CD14-positive monocyte (primary cell): ENCODE data around the gene COTL1. TPM values are rescaled to one million over a fixed set of nuclear protein-coding genes. Genes with fewer than 3 reads are reported as not detected.

Experiments
- DNase-seq, 3 donors: peaks; one replicate each; pipeline ENCODE4 v3.0.0-alpha.2; 2011 to 2022
- H2AFZ ChIP-seq: 2 replicates; pipeline ENCODE4 v1.6.0; 2012; ENCODE audit warnings: mild to moderate bottlenecking, low read depth, low read length, inconsistent platforms; ENCODE audit not compliant: insufficient read depth, poor library complexity, severe bottlenecking
- H3K27ac ChIP-seq, 2 donors: 1 replicate in 1 of 2; 2 replicates in 1 of 2; pipeline ENCODE4 v1.5.1; 2012 to 2013; ENCODE audit warnings: low read length in 2 of 2, control low read depth in 1 of 2, inconsistent platforms in 1 of 2, low read depth in 1 of 2, mild to moderate bottlenecking in 1 of 2
- H3K27me3 ChIP-seq, 2 donors: one replicate each; pipeline versions ENCODE4 v1.6.0 to v1.6.1; 2011 to 2013; ENCODE audit warnings: low read length in 2 of 2; ENCODE audit not compliant: control insufficient read depth in 2 of 2, insufficient read depth in 2 of 2
- H3K36me3 ChIP-seq, 2 donors: replicated peaks in 1 of 2; 1 replicate in 1 of 2; 2 replicates in 1 of 2; pipeline versions ENCODE4 v1.5.1 to v1.6.1; 2012 to 2013; ENCODE audit warnings: low read length in 2 of 2, control low read depth in 1 of 2, inconsistent platforms in 1 of 2, mild to moderate bottlenecking in 1 of 2; ENCODE audit not compliant: insufficient read depth in 2 of 2, control insufficient read depth in 1 of 2
- H3K4me1 ChIP-seq, 2 donors: 1 replicate in 1 of 2; 2 replicates in 1 of 2; pipeline versions ENCODE4 v1.5.1 to v1.6.1; 2012 to 2013; ENCODE audit warnings: low read length in 2 of 2, control low read depth in 1 of 2, inconsistent platforms in 1 of 2, mild to moderate bottlenecking in 1 of 2, moderate library complexity in 1 of 2; ENCODE audit not compliant: insufficient read depth in 2 of 2, control insufficient read depth in 1 of 2
- H3K4me2 ChIP-seq: replicated peaks from 2 replicates; pipeline ENCODE3; 2012; ENCODE audit warnings: low read length, moderate library complexity, mild to moderate bottlenecking; ENCODE audit not compliant: poor library complexity, severe bottlenecking; ENCODE audit errors: extremely low read depth
- H3K4me3 ChIP-seq, 3 experiments: fragments of 200-600 bp in 1 of 3; sonication (generic) in 1 of 3; replicated peaks in 1 of 3; 1 replicate in 2 of 3; 2 replicates in 1 of 3; pipeline ENCODE4 v1.5.1; 2011 to 2013; ENCODE audit warnings: low read length in 3 of 3, mild to moderate bottlenecking in 3 of 3, control low read depth in 2 of 3, low read depth in 2 of 3, inconsistent platforms in 1 of 3, moderate library complexity in 1 of 3
- H3K79me2 ChIP-seq: 2 replicates; pipeline ENCODE4 v1.6.0; 2012; ENCODE audit warnings: mild to moderate bottlenecking, control low read depth, inconsistent platforms, low read length, moderate library complexity; ENCODE audit not compliant: insufficient read depth
- H3K9ac ChIP-seq: 2 replicates; pipeline ENCODE4 v1.6.0; 2017; ENCODE audit warnings: low read length, mild to moderate bottlenecking; ENCODE audit not compliant: insufficient read depth, poor library complexity, severe bottlenecking
- H3K9me3 ChIP-seq, 2 donors: replicated peaks in 1 of 2; 1 replicate in 1 of 2; 2 replicates in 1 of 2; pipeline versions ENCODE4 v1.5.1 to v1.6.1; 2012 to 2013; ENCODE audit warnings: low read length in 2 of 2, control low read depth in 1 of 2; ENCODE audit not compliant: control insufficient read depth in 1 of 2, insufficient read depth in 1 of 2
- H4K20me1 ChIP-seq: 2 replicates; pipeline ENCODE4 v1.6.0; 2012; ENCODE audit warnings: mild to moderate bottlenecking, low read length, control low read depth, moderate library complexity; ENCODE audit not compliant: insufficient read depth
- H3K27ac Mint-ChIP-seq, 7 donors: one replicate each; pipeline ENCODE4 v1.8.0; 2020; ENCODE audit warnings: mild to moderate bottlenecking in 7 of 7, mixed read lengths in 7 of 7, moderate library complexity in 6 of 7, inconsistent platforms in 2 of 7
- H3K27me3 Mint-ChIP-seq, 3 donors: one replicate each; pipeline ENCODE4 v1.8.0; 2021 to 2022; ENCODE audit warnings: low read depth in 3 of 3, mild to moderate bottlenecking in 3 of 3, mixed read lengths in 3 of 3, moderate library complexity in 3 of 3, inconsistent platforms in 1 of 3
- H3K36me3 Mint-ChIP-seq, 2 donors: one replicate each; pipeline ENCODE4 v1.8.0; 2020; ENCODE audit warnings: mixed read lengths in 2 of 2, inconsistent platforms in 1 of 2, mild to moderate bottlenecking in 1 of 2
- H3K4me1 Mint-ChIP-seq: one replicate; pipeline ENCODE4 v1.8.0; 2020; ENCODE audit warnings: mild to moderate bottlenecking, mixed read lengths
- H3K4me3 Mint-ChIP-seq, 2 donors: one replicate each; pipeline ENCODE4 v1.8.0; 2020; ENCODE audit warnings: mild to moderate bottlenecking in 2 of 2, mixed read lengths in 2 of 2, moderate library complexity in 1 of 2
- H3K9me3 Mint-ChIP-seq, 7 donors: one replicate each; pipeline ENCODE4 v1.8.0; 2020 to 2022; ENCODE audit warnings: mixed read lengths in 7 of 7, mild to moderate bottlenecking in 6 of 7, moderate library complexity in 6 of 7, inconsistent platforms in 2 of 7
- WGBS: methylation state at CpG from one replicate; pipeline ENCODE4 v1.1.5; 2013; ENCODE audit warnings: missing lambda C conversion rate; ENCODE audit not compliant: insufficient coverage; 5-methylcytosine and 5-hydroxymethylcytosine counted together
- intact Hi-C, 2 donors: fragments of 100-400 bp; cut with micrococcal nuclease; formaldehyde crosslinking; loops; one replicate each; pipeline versions ENCODE4 v1.15.0 to v1.15.1; 2023
- polyA plus RNA-seq, 3 donors: library from polyadenylated mRNA; depleted of rRNA in 1 of 3; unstranded in 2 of 3; stranded (reverse) in 1 of 3; fragments of 300-500 nt in 2 of 3; fragments of >200 nt in 1 of 3; fragmentation: Illumina TruSeq in 2 of 3; gene quantifications; 1 replicate in 2 of 3; 2 replicates in 1 of 3; pipeline ENCODE4 v1.2.3, GENCODE V29; 2012 to 2021
- TF ChIP-seq, protein P1 (sequence below): fragments of 200-600 bp; IDR thresholded peaks from one replicate; pipeline ENCODE4 v1.8.0; 2022; ENCODE audit warnings: antibody characterized with exemption, mild to moderate bottlenecking

The COTL1 gene
- polyA plus RNA-seq, 3 donors = 648 to 1,843 (median 1,643) TPM

GRCh38 chr16:84517366-84517765 is 100.5 kb downstream of the COTL1 start:
- Histone ChIP-seq H3K27me3 (no peaks in the 10 kb centered on the region), H3K4me2 (no peak overlapping the region), H3K9me3 (no peaks in the 10 kb centered on the region), H3K4me1 (peaks cover 17 to 19% of the 10 kb centered on the region in 2 donors), H3K27ac (no peak overlapping the region), H3K9ac (no peak overlapping the region), H3K36me3 (no peaks in the 10 kb centered on the region), H2AFZ (no peak overlapping the region), H4K20me1 (no peaks in the 10 kb centered on the region), H3K4me3 (no peak overlapping the region), H3K79me2 (no peaks in the 10 kb centered on the region)
- H3K4me3 Mint-ChIP-seq = no peak overlapping the region
- peaks cover 17% of the 10 kb centered on the region for H3K4me1 Mint-ChIP-seq
- intact Hi-C loops = no loop called here
- DNase-seq = no peak
- WGBS = 86% methylated on average over 12 of the region's 12 CpGs
- TF ChIP-seq, protein P1, sequence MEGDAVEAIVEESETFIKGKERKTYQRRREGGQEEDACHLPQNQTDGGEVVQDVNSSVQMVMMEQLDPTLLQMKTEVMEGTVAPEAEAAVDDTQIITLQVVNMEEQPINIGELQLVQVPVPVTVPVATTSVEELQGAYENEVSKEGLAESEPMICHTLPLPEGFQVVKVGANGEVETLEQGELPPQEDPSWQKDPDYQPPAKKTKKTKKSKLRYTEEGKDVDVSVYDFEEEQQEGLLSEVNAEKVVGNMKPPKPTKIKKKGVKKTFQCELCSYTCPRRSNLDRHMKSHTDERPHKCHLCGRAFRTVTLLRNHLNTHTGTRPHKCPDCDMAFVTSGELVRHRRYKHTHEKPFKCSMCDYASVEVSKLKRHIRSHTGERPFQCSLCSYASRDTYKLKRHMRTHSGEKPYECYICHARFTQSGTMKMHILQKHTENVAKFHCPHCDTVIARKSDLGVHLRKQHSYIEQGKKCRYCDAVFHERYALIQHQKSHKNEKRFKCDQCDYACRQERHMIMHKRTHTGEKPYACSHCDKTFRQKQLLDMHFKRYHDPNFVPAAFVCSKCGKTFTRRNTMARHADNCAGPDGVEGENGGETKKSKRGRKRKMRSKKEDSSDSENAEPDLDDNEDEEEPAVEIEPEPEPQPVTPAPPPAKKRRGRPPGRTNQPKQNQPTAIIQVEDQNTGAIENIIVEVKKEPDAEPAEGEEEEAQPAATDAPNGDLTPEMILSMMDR = no peak
- H3K27ac Mint-ChIP-seq = no peak overlapping the region
- H3K9me3 Mint-ChIP-seq = no peaks in the 10 kb centered on the region
- peaks cover 0 to 2% of the 10 kb centered on the region in 2 donors for H3K36me3 Mint-ChIP-seq
- H3K27me3 Mint-ChIP-seq = peaks cover 6 to 15% (median 8%) of the 10 kb centered on the region in 3 donors

Other genes with a start within 250 kb of the COTL1 start
- under 1 TPM in 1 of 3 donors, not detected in 2; 0.05 TPM for gene ATP2C2, start 249.5 kb downstream of the COTL1 start, polyA plus RNA-seq
- 1 to 10 TPM; 2.5 to 5.0 (median 4.7) TPM for gene MEAK7, start 113.4 kb downstream of the COTL1 start, polyA plus RNA-seq
- 10 to 100 TPM; 12.1 to 50.8 (median 14.2) TPM for gene KLHL36, start 30.4 kb upstream of the COTL1 start, polyA plus RNA-seq
- gene USP10, start 81.9 kb upstream of the COTL1 start, polyA plus RNA-seq = 100 to 1,000 TPM in 1 of 3 donors, 10 to 100 TPM in 2; 38.7 to 115 (median 90.9) TPM
- gene CRISPLD2, start 201.9 kb upstream of the COTL1 start, polyA plus RNA-seq = 10 to 100 TPM; 40.7 to 90.4 (median 69.0) TPM